Cardiac fibroblast (primary cell): ENCODE data around the gene SLC39A11.
"Not testable (repeated sequence)": the region's sequence is repeated elsewhere in the genome, so short reads cannot be mapped to it uniquely, and the experiment has no call there.

Experiments
- DNase-seq, 2 donors: peaks; one replicate each; pipeline versions ENCODE4 v3.0.0 to v3.0.0-alpha.2; 2010; ENCODE audit warnings: low read depth in 2 of 2
- H3K4me3 ChIP-seq, 2 donors: replicated peaks in 1 of 2; 1 replicate in 1 of 2; 2 replicates in 1 of 2; pipeline ENCODE4 v1.5.1; 2011; ENCODE audit warnings: low read depth in 2 of 2, low read length in 2 of 2, mild to moderate bottlenecking in 2 of 2, moderate library complexity in 1 of 2
- TF ChIP-seq, protein P1 (sequence below): IDR thresholded peaks from one replicate; pipeline ENCODE4 v1.5.1; 2011; ENCODE audit warnings: low read depth, mild to moderate bottlenecking, low read length, inconsistent platforms

SLC39A11 gene

DNA sequence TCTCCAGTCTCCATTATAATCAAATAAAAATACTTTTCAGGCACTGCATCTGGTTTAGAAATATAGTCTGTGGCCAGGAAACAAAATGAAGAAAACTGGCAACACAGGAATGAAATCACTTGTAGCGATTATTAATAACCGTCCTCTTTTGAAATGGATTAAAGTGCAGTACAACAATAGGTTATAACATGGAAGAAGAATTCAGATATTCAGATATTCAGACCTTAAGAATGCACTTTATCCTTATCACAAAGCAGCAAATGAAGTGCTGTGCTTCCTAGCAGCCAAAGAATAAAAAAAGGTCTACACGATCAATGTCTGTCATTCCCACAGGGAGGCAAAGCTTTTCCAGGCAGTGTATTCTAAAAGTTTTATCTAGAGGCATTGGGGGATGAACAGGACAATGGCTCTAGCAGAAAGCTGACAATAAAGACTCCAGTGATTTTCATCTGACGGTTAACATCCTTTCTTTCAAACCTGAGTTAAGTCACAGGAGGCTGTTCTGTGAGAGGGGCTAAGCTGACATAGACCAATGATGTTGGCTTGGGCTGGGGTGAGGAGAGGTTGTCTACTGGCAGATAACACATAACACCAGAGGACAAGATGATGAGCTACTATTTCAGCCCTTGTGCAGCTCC is 259.2 kb downstream of the SLC39A11 start:
- H3K4me3 ChIP-seq: no peak overlapping the region
- TF ChIP-seq, protein P1, sequence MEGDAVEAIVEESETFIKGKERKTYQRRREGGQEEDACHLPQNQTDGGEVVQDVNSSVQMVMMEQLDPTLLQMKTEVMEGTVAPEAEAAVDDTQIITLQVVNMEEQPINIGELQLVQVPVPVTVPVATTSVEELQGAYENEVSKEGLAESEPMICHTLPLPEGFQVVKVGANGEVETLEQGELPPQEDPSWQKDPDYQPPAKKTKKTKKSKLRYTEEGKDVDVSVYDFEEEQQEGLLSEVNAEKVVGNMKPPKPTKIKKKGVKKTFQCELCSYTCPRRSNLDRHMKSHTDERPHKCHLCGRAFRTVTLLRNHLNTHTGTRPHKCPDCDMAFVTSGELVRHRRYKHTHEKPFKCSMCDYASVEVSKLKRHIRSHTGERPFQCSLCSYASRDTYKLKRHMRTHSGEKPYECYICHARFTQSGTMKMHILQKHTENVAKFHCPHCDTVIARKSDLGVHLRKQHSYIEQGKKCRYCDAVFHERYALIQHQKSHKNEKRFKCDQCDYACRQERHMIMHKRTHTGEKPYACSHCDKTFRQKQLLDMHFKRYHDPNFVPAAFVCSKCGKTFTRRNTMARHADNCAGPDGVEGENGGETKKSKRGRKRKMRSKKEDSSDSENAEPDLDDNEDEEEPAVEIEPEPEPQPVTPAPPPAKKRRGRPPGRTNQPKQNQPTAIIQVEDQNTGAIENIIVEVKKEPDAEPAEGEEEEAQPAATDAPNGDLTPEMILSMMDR: no peak
- no peak for DNase-seq

DNA sequence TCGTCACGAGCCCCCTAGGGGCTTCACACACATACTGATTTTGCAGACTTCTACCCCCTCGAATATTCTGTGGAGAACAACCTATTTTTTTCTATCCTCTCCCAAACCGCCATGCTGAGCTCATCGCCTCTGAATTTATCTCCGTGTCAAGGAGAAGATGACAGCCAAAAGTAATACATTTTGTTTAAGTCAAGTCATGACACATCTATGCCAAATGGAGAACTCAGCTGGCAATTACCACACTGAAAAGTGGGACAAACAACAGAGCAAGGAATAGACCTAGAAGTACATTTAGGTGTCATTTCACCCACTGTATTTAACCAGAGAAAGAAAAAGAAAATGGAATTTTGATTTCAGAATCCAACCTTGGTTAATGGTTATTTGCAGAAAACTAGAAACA is 260.2 kb downstream of the SLC39A11 start:
- DNase-seq: no peak
- H3K4me3 ChIP-seq: no peak overlapping the region
- TF ChIP-seq, protein P1: no peak

DNA sequence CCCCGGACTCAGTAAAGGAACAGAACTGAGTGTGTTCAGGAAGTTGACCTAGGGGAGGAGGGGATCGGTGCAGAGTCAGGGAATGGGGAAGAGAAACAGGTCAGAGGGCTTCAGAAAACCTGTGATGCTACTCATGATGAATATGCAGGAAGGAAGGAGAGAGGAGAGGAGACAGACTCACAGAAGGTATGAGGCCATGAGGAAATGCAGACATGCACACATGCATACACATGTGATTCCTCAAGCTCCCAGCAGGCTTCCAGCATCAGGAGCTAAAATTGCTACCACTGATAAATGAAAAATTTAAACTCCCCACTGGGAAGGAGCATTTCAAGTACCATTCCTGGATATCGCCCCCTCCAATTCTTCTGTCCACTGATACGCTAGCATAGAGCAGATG is 262.6 kb downstream of the SLC39A11 start:
- DNase-seq: no peak
- TF ChIP-seq, protein P1: no peak
- H3K4me3 ChIP-seq: no peak overlapping the region

DNA sequence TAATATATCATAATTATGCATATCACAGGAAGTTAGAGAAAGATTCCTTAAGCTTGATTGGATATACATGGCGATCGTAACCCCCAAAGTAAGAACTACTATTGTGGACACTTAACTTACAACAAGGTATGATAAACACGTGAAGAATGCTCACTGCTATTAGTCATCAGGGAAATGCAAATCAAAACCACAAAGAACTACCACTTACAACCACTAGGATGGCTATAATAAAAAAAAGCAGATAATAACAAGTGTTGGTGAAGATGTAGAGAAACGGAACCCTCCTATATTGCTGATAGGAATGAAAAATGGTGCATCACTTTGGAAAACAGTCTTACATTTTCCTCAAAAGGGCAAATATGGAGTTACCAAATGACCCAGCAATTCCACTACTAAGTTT is 265.9 kb downstream of the SLC39A11 start:
- no peak overlapping the region for H3K4me3 ChIP-seq
- TF ChIP-seq, protein P1: peak; percentile 30
- peak in 1 of 2 donors; percentile 73 for DNase-seq

DNA sequence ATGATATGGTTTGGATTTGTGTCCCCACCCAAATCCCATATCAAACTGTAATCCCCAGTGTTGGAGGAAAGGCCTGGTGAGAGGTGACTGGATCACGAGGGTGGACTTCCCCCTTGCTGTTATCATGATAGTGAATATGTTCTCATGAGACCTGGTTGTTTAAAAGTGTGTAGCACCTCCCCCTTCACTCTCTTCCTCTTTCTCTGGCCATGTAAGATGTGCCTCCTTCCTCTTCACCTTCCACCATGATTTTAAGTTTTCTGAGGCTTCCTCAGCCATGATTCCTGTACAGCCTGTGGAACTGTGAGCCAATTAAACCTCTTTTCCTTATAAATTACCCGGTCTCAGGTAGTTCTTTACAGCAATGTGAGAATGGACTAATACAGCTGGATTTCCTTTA is 266.4 kb downstream of the SLC39A11 start:
- DNase-seq, H3K4me3 ChIP-seq: not testable (repeated sequence)

DNA sequence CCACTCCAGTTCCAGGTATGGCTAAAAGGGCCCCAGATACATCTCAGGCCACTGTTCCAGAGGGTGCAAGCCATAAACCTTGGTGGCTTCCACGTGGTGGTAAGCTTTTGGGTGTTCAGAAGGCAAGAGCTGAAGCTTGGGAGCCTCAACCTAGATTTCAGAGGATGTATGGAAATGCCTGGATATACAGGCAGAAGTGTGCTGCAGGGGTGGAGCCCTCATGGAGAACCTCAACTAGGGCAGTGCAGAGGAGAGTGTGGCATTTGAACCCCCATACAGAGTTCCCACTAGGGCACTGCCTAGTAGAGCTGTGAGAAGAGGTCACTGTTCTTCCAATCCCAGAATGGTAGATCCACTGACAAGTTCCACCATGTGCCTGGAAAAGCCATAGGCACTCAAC is 267.3 kb downstream of the SLC39A11 start:
- TF ChIP-seq, protein P1: no peak
- DNase-seq: no peak
- H3K4me3 ChIP-seq: no peak overlapping the region

DNA sequence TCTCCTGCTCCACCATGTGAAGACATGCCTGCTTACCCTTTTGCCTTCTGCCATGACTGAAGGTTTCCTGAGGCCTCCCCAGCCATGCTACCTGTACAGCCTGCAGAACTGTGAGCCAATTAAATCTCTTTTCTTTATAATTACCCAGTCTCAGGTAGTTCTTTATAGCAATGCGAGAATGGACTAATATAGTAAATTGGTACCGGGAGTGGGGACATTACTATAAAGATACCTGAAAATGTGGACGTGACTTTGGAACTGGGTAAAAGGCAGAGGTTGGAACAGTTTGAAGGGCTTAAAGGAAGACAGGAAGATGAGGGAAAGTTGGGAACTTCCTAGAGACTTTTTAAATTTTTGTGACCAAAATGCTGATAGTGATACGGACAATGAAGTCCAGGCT is 268.2 kb downstream of the SLC39A11 start:
- not testable (repeated sequence) for H3K4me3 ChIP-seq, DNase-seq

DNA sequence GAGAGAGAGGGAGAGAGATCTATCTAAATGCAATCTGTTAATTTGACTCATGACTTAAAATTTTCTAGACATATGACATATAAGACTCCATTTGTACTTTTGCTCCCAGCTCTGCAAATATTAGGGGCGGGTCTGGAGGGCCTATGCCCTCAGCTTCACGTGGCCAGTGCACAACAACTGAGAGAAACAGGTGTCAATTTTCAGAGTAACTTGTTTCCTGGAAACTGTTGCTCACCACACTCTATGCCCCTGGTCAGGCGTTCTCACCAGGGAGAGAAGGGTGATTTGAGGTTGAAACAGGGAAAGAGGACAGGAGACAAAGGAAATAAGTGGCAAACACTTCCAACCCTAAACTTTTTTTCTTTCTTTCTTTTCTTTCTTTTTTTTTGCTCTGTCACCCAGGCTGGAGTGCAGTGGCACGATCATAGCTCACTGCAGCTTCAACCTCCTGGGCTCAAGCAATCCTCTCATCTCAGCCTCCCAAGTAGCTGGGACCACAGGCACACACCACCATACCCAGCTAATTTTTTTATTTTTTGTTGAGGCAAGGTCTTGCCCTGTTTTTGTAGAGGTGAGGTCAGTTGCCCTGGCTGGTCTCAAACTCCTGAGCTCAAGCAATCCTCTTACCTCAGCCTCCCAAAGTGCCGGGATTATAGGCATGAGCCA is 270.0 kb downstream of the SLC39A11 start:
- no peak for DNase-seq
- no peak overlapping the region for H3K4me3 ChIP-seq
- TF ChIP-seq, protein P1: no peak
